ENCODE results near the gene ASCC3.

ASCC3 gene

GRCh38 chr6:100614933-100615332, 266.2 kb downstream of the ASCC3 start:
- no peak overlapping the region for H3K4me3 ChIP-seq (replicated peaks in 1 of 2; ENCODE audit: low read depth in 2 of 2, low read length in 2 of 2)
- DNase-seq (ENCODE audit: low read depth in 2 of 2) = no peak
- no peak for TF ChIP-seq CTCF (IDR thresholded peaks at IDR 0.05; ENCODE audit: low read depth, low read length)

GRCh38 chr6:100614386-100614785, 266.7 kb downstream of the ASCC3 start:
- no peak for TF ChIP-seq CTCF (IDR thresholded peaks at IDR 0.05; ENCODE audit: low read depth, low read length)
- no peak overlapping the region for H3K4me3 ChIP-seq (replicated peaks in 1 of 2; ENCODE audit: low read depth in 2 of 2, low read length in 2 of 2)

GRCh38 chr6:100613656-100614055, 267.5 kb downstream of the ASCC3 start:
- TF ChIP-seq CTCF (IDR thresholded peaks at IDR 0.05; ENCODE audit: low read depth, low read length) = no peak
- no peak overlapping the region for H3K4me3 ChIP-seq (replicated peaks in 1 of 2; ENCODE audit: low read depth in 2 of 2, low read length in 2 of 2)
- peak in 1 of 2 donors; percentile 10 for DNase-seq (ENCODE audit: low read depth in 2 of 2)

More at GRCh38 chr6:100614386-100614785, 266.7 kb downstream of the ASCC3 start:
- DNase-seq (ENCODE audit: low read depth in 2 of 2) = no peak

- DNase-seq (ENCODE audit: low read depth in 2 of 2) = no peak
- TF ChIP-seq CTCF (IDR thresholded peaks at IDR 0.05; ENCODE audit: low read depth, low read length) = no peak
These were observed 269.0 kb downstream of the ASCC3 start for GRCh38 chr6:100612094-100612493.

GRCh38 chr6:100599088-100599770, 281.9 kb downstream of the ASCC3 start:
- DNase-seq (ENCODE audit: low read depth in 2 of 2) = no peak
- TF ChIP-seq CTCF (IDR thresholded peaks at IDR 0.05; ENCODE audit: low read depth, low read length) = no peak
- H3K4me3 ChIP-seq (replicated peaks in 1 of 2; ENCODE audit: low read depth in 2 of 2, low read length in 2 of 2) = no peak overlapping the region

More at GRCh38 chr6:100612094-100612493, 269.0 kb downstream of the ASCC3 start:
- no peak overlapping the region for H3K4me3 ChIP-seq (replicated peaks in 1 of 2; ENCODE audit: low read depth in 2 of 2, low read length in 2 of 2)

- TF ChIP-seq CTCF (IDR thresholded peaks at IDR 0.05; ENCODE audit: low read depth, low read length) = no peak
- DNase-seq (ENCODE audit: low read depth in 2 of 2) = no peak
- no peak overlapping the region for H3K4me3 ChIP-seq (replicated peaks in 1 of 2; ENCODE audit: low read depth in 2 of 2, low read length in 2 of 2)
These were observed 285.7 kb downstream of the ASCC3 start for GRCh38 chr6:100595456-100595855.

GRCh38 chr6:100593522-100593921, 287.6 kb downstream of the ASCC3 start:
- no peak for TF ChIP-seq CTCF (IDR thresholded peaks at IDR 0.05; ENCODE audit: low read depth, low read length)
- DNase-seq (ENCODE audit: low read depth in 2 of 2) = no peak
- no peak overlapping the region for H3K4me3 ChIP-seq (replicated peaks in 1 of 2; ENCODE audit: low read depth in 2 of 2, low read length in 2 of 2)

Data from cardiac fibroblast (primary cell).